Mesenchymal stem cell (in vitro differentiated cells and primary cell): ENCODE measurements around the gene DNAL4.

ENCODE experiments used
- DNase-seq: peaks from one replicate; pipeline ENCODE4 v3.0.0-alpha.2; 2013
- H2AFZ ChIP-seq: one replicate; pipeline ENCODE4 v1.6.1; 2013; ENCODE audit warnings: low read depth, mild to moderate bottlenecking, control low read depth, inconsistent platforms, low read length, moderate library complexity
- H2AK5ac ChIP-seq: 2 replicates; pipeline ENCODE4 v1.6.1; 2013; ENCODE audit warnings: low read length, moderate library complexity, mild to moderate bottlenecking, inconsistent platforms; ENCODE audit not compliant: severe bottlenecking
- H2BK120ac ChIP-seq: one replicate; pipeline ENCODE4 v1.6.1; 2013; ENCODE audit warnings: low read depth, mild to moderate bottlenecking, inconsistent platforms, low read length, moderate library complexity
- H2BK12ac ChIP-seq, 2 experiments: one replicate each; pipeline ENCODE4 v1.6.1; 2013; ENCODE audit warnings: inconsistent platforms in 2 of 2, low read length in 2 of 2, mild to moderate bottlenecking in 2 of 2, moderate library complexity in 2 of 2, control low read depth in 1 of 2
- H2BK15ac ChIP-seq: one replicate; pipeline ENCODE4 v1.6.1; 2013; ENCODE audit warnings: mild to moderate bottlenecking, low read depth, inconsistent platforms; ENCODE audit not compliant: poor library complexity, severe bottlenecking
- H2BK5ac ChIP-seq: 2 replicates; pipeline ENCODE4 v1.6.1; 2013; ENCODE audit warnings: low read depth, mild to moderate bottlenecking, low read length, control low read depth, inconsistent platforms; ENCODE audit not compliant: poor library complexity, severe bottlenecking
- H3K14ac ChIP-seq, 2 experiments: one replicate each; pipeline ENCODE4 v1.6.1; 2013; ENCODE audit warnings: inconsistent platforms in 2 of 2, low read length in 2 of 2, control low read depth in 1 of 2, mild to moderate bottlenecking in 1 of 2, moderate library complexity in 1 of 2
- H3K18ac ChIP-seq, 2 experiments: one replicate each; pipeline ENCODE4 v1.6.1; 2013; ENCODE audit warnings: inconsistent platforms in 2 of 2, low read length in 2 of 2, control low read depth in 1 of 2, low read depth in 1 of 2, mild to moderate bottlenecking in 1 of 2
- H3K23ac ChIP-seq, 2 experiments: one replicate each; pipeline ENCODE4 v1.6.1; 2013; ENCODE audit warnings: inconsistent platforms in 2 of 2, low read length in 2 of 2, mild to moderate bottlenecking in 2 of 2, moderate library complexity in 2 of 2, control low read depth in 1 of 2
- H3K27ac ChIP-seq: 2 replicates; pipeline ENCODE4 v1.5.1; 2013; ENCODE audit warnings: mild to moderate bottlenecking, moderate library complexity, low read length, control low read depth, inconsistent platforms; ENCODE audit not compliant: poor library complexity, severe bottlenecking
- H3K27me3 ChIP-seq, 2 experiments: 2 replicates each; pipeline versions ENCODE4 v1.6.1 to v1.7.0; 2013; ENCODE audit warnings: low read length in 2 of 2, mild to moderate bottlenecking in 2 of 2, moderate library complexity in 2 of 2, control low read depth in 1 of 2, inconsistent platforms in 1 of 2; ENCODE audit not compliant: control insufficient read depth in 1 of 2, insufficient read depth in 1 of 2
- H3K36me3 ChIP-seq, 2 experiments: 2 replicates each; pipeline versions ENCODE4 v1.6.1 to v1.7.0; 2013; ENCODE audit warnings: low read length in 2 of 2, control low read depth in 1 of 2, inconsistent platforms in 1 of 2, low read depth in 1 of 2, mild to moderate bottlenecking in 1 of 2; ENCODE audit not compliant: insufficient read depth in 2 of 2, control insufficient read depth in 1 of 2
- H3K4ac ChIP-seq, 2 experiments: one replicate each; pipeline ENCODE4 v1.6.1; 2013; ENCODE audit warnings: inconsistent platforms in 2 of 2, low read length in 2 of 2, mild to moderate bottlenecking in 2 of 2, moderate library complexity in 2 of 2, control low read depth in 1 of 2, low read depth in 1 of 2
- H3K4me1 ChIP-seq: 2 replicates; pipeline ENCODE4 v1.6.1; 2013; ENCODE audit warnings: low read depth, low read length, control low read depth; ENCODE audit not compliant: control insufficient read depth, insufficient read depth
- H3K4me2 ChIP-seq: 2 replicates; pipeline ENCODE4 v1.6.1; 2013; ENCODE audit warnings: low read length, mild to moderate bottlenecking, inconsistent platforms; ENCODE audit not compliant: poor library complexity, severe bottlenecking
- H3K4me3 ChIP-seq, 2 experiments: 2 replicates each; pipeline versions ENCODE4 v1.5.1 to v1.7.0; 2013; ENCODE audit warnings: low read length in 2 of 2, mild to moderate bottlenecking in 2 of 2, control low read depth in 1 of 2, low read depth in 1 of 2; ENCODE audit not compliant: insufficient read depth in 1 of 2
- H3K79me1 ChIP-seq: replicated peaks from 2 replicates; pipeline ENCODE4 v1.6.1; 2013; ENCODE audit warnings: mild to moderate bottlenecking, control low read depth, low read length, inconsistent platforms; ENCODE audit not compliant: poor library complexity, severe bottlenecking
- H3K9ac ChIP-seq: 2 replicates; pipeline ENCODE4 v1.7.0; 2013; ENCODE audit warnings: mild to moderate bottlenecking, low read length, moderate library complexity
- H3K9me3 ChIP-seq: 2 replicates; pipeline ENCODE4 v1.7.0; 2013; ENCODE audit warnings: mild to moderate bottlenecking, low read length; ENCODE audit not compliant: control insufficient read depth
- H4K8ac ChIP-seq: one replicate; pipeline ENCODE4 v1.6.1; 2013; ENCODE audit warnings: inconsistent platforms, mild to moderate bottlenecking, low read length, moderate library complexity
- H4K91ac ChIP-seq: one replicate; pipeline ENCODE4 v1.6.1; 2013; ENCODE audit warnings: mild to moderate bottlenecking, low read length, inconsistent platforms
- WGBS: methylation state at CpG from one replicate; pipeline ENCODE4 v1.1.7; 2013; ENCODE audit warnings: mixed read lengths; 5-methylcytosine and 5-hydroxymethylcytosine counted together

The DNAL4 gene

DNA sequence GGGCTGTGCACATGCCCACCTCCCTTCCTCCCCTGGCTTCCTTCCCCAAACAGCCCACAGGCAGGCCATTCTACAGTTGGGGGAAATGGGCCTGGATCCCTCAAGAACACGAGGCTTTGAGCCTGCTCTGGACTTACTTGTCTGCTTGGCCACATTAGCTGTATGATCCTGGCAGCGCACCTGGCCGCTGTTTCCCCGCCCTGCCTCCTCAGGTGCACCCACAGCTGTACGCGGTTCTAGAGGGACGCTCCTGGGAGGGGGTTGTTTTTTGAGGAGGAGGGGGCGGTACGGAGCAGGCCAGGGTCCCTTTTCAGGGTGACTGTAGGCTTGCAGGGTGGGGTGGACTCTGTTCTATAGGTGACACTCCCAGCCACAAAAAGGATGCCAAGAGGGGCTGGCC, 26.6 kb downstream of the DNAL4 start:
- no peak overlapping the region for H3K4me3 ChIP-seq
- no peak overlapping the region for H3K14ac ChIP-seq
- H2AK5ac ChIP-seq = no peak overlapping the region
- H3K79me1 ChIP-seq = no peaks in the 10 kb centered on the region
- no peak overlapping the region for H4K91ac ChIP-seq
- H3K9me3 ChIP-seq = no peaks in the 10 kb centered on the region
- H3K27ac ChIP-seq = no peak overlapping the region
- no peak overlapping the region for H2AFZ ChIP-seq
- H3K36me3 ChIP-seq = no peaks in the 10 kb centered on the region
- no peak overlapping the region for H4K8ac ChIP-seq
- 93% methylated on average over 7 of the region's 9 CpGs for WGBS
- no peak overlapping the region for H3K4me2 ChIP-seq
- H2BK15ac ChIP-seq = no peak overlapping the region
- DNase-seq = no peak
- H3K23ac ChIP-seq = no peak overlapping the region
- no peak overlapping the region for H2BK5ac ChIP-seq
- H2BK12ac ChIP-seq = no peak overlapping the region
- peaks cover 21% of the 10 kb centered on the region for H3K4me1 ChIP-seq
- peaks cover 0 to 6% of the 10 kb centered on the region in 2 experiments for H3K27me3 ChIP-seq
- H2BK120ac ChIP-seq = no peak overlapping the region
- no peak overlapping the region for H3K4ac ChIP-seq
- no peak overlapping the region for H3K9ac ChIP-seq
- no peak overlapping the region for H3K18ac ChIP-seq

DNA sequence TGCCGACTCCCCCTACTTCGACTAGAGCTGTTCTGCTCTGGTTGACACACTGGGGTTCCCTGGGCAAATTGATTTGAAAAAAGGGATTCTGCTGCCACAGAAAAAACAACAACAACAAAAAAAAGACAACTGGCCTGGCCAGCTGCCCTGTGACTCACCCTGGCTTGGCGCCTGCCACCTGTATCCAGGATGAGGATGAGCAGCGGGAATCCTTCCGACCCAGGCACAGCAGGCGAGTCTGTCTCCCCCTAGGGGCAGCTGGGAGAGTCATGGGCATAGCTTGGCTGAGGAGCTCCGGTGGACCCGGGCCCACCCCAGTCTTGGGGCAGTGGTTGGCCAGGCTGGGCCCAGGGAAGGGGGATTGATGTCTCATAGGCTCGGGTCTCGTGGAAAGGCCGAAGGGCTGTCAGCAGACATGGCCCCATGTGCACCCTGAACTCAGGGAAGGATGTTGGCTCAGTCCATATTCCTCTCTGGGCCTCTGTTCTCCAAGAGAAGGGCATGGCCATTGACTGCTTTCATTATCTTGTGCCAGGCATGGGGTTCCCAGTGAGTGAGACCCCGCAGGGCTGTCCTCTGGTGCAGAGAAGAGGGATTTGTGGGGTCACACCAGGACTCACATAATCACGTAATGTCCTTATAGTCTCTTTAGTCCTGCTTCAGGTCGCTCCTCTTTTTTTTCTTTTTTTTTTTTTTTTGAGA, 27.7 kb downstream of the DNAL4 start:
- no peak overlapping the region for H4K91ac ChIP-seq
- H3K4me1 ChIP-seq = peaks cover 23% of the 10 kb centered on the region
- H2BK15ac ChIP-seq = no peak overlapping the region
- no peaks in the 10 kb centered on the region for H3K36me3 ChIP-seq
- no peaks in the 10 kb centered on the region for H3K9me3 ChIP-seq
- H2BK12ac ChIP-seq = no peak overlapping the region
- H3K4ac ChIP-seq = no peak overlapping the region
- no peak overlapping the region for H3K18ac ChIP-seq
- no peak overlapping the region for H3K14ac ChIP-seq
- H3K4me2 ChIP-seq = no peak overlapping the region
- 50% methylated on average over 14 of the region's 14 CpGs for WGBS
- no peaks in the 10 kb centered on the region for H3K79me1 ChIP-seq
- H3K23ac ChIP-seq = no peak overlapping the region
- H3K4me3 ChIP-seq = no peak overlapping the region
- no peak overlapping the region for H3K27ac ChIP-seq
- peak overlapping the region; percentile 8 for H2AK5ac ChIP-seq
- H2BK5ac ChIP-seq = no peak overlapping the region
- peak overlapping the region; percentile 21 for H4K8ac ChIP-seq
- peaks cover 0 to 6% of the 10 kb centered on the region in 2 experiments for H3K27me3 ChIP-seq
- H2BK120ac ChIP-seq = no peak overlapping the region
- no peak overlapping the region for H3K9ac ChIP-seq
- no peak overlapping the region for H2AFZ ChIP-seq
- peak; percentile 78 for DNase-seq

DNA sequence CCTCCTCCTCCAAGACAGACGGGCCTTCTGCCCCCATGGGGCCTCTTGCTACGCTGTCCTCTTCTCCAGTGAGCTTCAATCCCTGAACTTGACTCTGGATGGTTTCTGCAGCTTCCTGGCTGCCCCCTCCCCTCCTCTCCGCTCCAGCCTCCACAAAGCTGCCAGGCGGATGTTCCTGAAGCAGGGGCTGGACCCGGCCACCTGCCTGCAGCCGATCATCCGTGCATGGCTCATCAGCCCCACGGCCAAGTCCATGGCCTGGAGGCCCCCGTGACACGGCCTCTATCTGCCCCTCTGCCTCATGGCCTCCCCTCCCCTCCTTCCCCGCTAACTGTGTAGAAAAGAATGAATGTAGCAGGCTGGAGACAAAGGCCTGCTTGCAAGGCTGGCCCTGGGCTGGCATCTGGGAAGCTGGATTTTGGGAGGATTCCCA, 31.4 kb downstream of the DNAL4 start:
- no peak overlapping the region for H4K91ac ChIP-seq
- no peak overlapping the region for H3K9ac ChIP-seq
- DNase-seq = no peak

DNA sequence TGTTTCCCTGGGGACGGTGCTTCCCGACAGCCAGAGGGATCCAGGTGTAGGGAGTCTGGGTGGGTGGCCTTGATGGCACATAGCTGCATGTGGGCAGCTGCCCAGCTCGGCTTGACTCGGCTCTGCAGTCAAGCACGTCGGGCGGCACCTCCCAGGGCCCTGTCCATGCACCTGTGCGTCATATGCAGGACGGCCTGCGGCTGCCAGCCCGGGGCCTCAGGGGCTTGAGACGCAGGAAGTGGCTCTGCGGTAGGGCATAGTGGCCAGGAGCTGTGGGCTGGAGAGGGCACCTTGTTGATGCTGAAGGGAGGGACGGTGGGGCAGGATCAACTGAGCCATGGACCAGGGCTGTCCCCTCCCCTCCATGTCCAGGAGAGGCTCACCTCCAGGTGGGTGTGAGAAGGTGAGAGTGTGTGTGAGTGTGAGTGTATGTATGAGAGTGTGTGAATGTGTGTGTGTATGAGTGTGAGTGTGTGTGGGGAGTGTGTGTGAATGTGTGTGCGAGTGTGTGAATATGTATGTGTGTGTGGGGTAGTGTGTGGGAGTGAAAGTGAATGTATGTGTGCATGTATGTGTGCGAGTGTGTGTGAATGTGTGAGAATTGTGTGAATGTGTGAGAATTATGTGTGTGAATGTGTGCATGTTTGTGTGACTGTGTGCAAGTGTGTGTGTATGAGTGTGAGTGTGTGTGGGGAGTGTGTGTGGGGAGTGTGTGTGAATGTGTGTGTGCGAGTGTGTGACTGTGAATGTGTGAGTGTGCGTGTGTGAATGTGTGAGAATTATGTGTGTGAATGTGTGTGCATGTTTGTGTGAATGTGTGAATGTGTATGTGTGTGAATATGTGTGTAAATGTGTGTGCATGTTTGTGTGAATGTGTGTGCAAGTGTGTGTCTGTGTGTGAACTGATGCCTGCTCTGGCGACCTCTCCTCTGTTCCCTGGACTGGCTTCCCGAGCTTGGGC, 32.5 kb downstream of the DNAL4 start:
- H4K8ac ChIP-seq = no peak overlapping the region
- H3K4ac ChIP-seq = no peak overlapping the region
- no peak overlapping the region for H3K9ac ChIP-seq
- H2BK120ac ChIP-seq = no peak overlapping the region
- H4K91ac ChIP-seq = peak overlapping the region; percentile 59
- H2AFZ ChIP-seq = no peak overlapping the region
- H3K9me3 ChIP-seq = no peaks in the 10 kb centered on the region
- H3K14ac ChIP-seq = peak overlapping the region in 1 of 2 experiments; percentile 85
- H3K36me3 ChIP-seq = no peaks in the 10 kb centered on the region
- H2BK15ac ChIP-seq = peak overlapping the region; percentile 12
- WGBS = 85% methylated on average over 20 of the region's 20 CpGs
- no peak overlapping the region for H3K4me2 ChIP-seq
- H3K18ac ChIP-seq = no peak overlapping the region
- no peaks in the 10 kb centered on the region for H3K79me1 ChIP-seq
- no peak overlapping the region for H3K23ac ChIP-seq
- H2BK5ac ChIP-seq = no peak overlapping the region
- H2AK5ac ChIP-seq = no peak overlapping the region
- DNase-seq = no peak
- no peak overlapping the region for H3K27ac ChIP-seq
- H3K4me3 ChIP-seq = no peak overlapping the region
- no peak overlapping the region for H2BK12ac ChIP-seq
- peaks cover 30% of the 10 kb centered on the region for H3K4me1 ChIP-seq
- no peaks in the 10 kb centered on the region for H3K27me3 ChIP-seq

More for the DNA sequence above, 31.4 kb downstream of the DNAL4 start:
- Histone ChIP-seq H3K4ac (no peak overlapping the region), H3K18ac (no peak overlapping the region), H3K4me1 (peaks cover 30% of the 10 kb centered on the region), H3K27ac (no peak overlapping the region), H3K4me3 (no peak overlapping the region), H2AK5ac (no peak overlapping the region), H2BK12ac (no peak overlapping the region), H2AFZ (no peak overlapping the region), H2BK5ac (no peak overlapping the region), H3K23ac (no peak overlapping the region), H2BK120ac (no peak overlapping the region), H3K9me3 (no peaks in the 10 kb centered on the region), H3K36me3 (no peaks in the 10 kb centered on the region), H4K8ac (no peak overlapping the region), H3K14ac (no peak overlapping the region), H2BK15ac (no peak overlapping the region), H3K4me2 (no peak overlapping the region), H3K79me1 (no peaks in the 10 kb centered on the region), H3K27me3 (peaks cover 0 to 6% of the 10 kb centered on the region in 2 experiments)
- WGBS = 79% methylated on average over 10 of the region's 11 CpGs
